ENCODE measurements around the gene E2F4.

GRCh38 chr16:67150047-67150832, 41.7 kb upstream of the E2F4 start:
- TF ChIP-seq ASH2L (IDR thresholded peaks at IDR 0.05; ENCODE audit: borderline replicate concordance, low read depth), result no peak
- no peak for TF ChIP-seq BACH1 (IDR thresholded peaks at IDR 0.05; ENCODE audit: borderline replicate concordance)
- no peak for TF ChIP-seq POLR2A (IDR thresholded peaks at IDR 0.05; ENCODE audit: low read depth, low read length)
- no peak for TF ChIP-seq POLR2AphosphoS5 (IDR thresholded peaks at IDR 0.05; ENCODE audit: low read length)
- TF ChIP-seq ZNF217 (IDR thresholded peaks at IDR 0.05), result 0 out of 2 replicates have a peak, but pooled peaks have one; percentile 37
- no peak for TF ChIP-seq EZH2 (IDR thresholded peaks at IDR 0.05; ENCODE audit: borderline replicate concordance, control insufficient read depth, low read depth, low read length)
